GM21529 (cell line): Measurements from ENCODE around the gene FBH1.
"Not testable (repeated sequence)": the region's sequence is repeated elsewhere in the genome, so short reads cannot be mapped to it uniquely, and the experiment has no call there.

Experiments
- ATAC-seq: cut with Tn5 transposase; IDR thresholded peaks from one replicate; pipeline ENCODE4 v1.9.1; 2021; ENCODE audit not compliant: unreplicated experiment

FBH1 gene

GRCh38 chr10:5902511-5903274 lies 12.7 kb downstream of the FBH1 start:
- no peak for ATAC-seq

GRCh38 chr10:5903563-5903962 lies 13.5 kb downstream of the FBH1 start:
- ATAC-seq, result no peak

- ATAC-seq, result peak; percentile 98
Observed at GRCh38 chr10:5904227-5904626, 14.2 kb downstream of the FBH1 start.

GRCh38 chr10:5905854-5906507 lies 15.9 kb downstream of the FBH1 start:
- no peak for ATAC-seq

GRCh38 chr10:5906651-5907050 lies 16.6 kb downstream of the FBH1 start:
- ATAC-seq, result no peak

- ATAC-seq, result not testable (repeated sequence)
Observed at GRCh38 chr10:5908676-5909075, 18.6 kb downstream of the FBH1 start.

- no peak for ATAC-seq
Observed at GRCh38 chr10:5910323-5911100, 20.5 kb downstream of the FBH1 start.

GRCh38 chr10:5911670-5912069 lies 21.6 kb downstream of the FBH1 start:
- ATAC-seq, result no peak

GRCh38 chr10:5913736-5914135 lies 23.7 kb downstream of the FBH1 start:
- ATAC-seq, result no peak

GRCh38 chr10:5915451-5915850 lies 25.4 kb downstream of the FBH1 start:
- no peak for ATAC-seq

GRCh38 chr10:5917305-5917704 lies 27.3 kb downstream of the FBH1 start:
- no peak for ATAC-seq

- ATAC-seq, result no peak
Observed at GRCh38 chr10:5918763-5919162, 28.7 kb downstream of the FBH1 start.

- ATAC-seq, result no peak
Observed at GRCh38 chr10:5919568-5919967, 29.5 kb downstream of the FBH1 start.

- no peak for ATAC-seq
Observed at GRCh38 chr10:5921746-5922145, 31.7 kb downstream of the FBH1 start.

GRCh38 chr10:5924889-5925288 lies 34.8 kb downstream of the FBH1 start:
- no peak for ATAC-seq

- ATAC-seq, result no peak
Observed at GRCh38 chr10:5927306-5927705, 37.3 kb downstream of the FBH1 start.

- ATAC-seq, result no peak
Observed at GRCh38 chr10:5929442-5929841, 39.4 kb downstream of the FBH1 start.

- no peak for ATAC-seq
Observed at GRCh38 chr10:5930272-5930671, 40.2 kb downstream of the FBH1 start.

- no peak for ATAC-seq
Observed at GRCh38 chr10:5932345-5932744, 42.3 kb downstream of the FBH1 start.

- ATAC-seq, result no peak
Observed at GRCh38 chr10:5933909-5934546, 44.0 kb downstream of the FBH1 start.

GRCh38 chr10:5935628-5936027 lies 45.6 kb downstream of the FBH1 start:
- no peak for ATAC-seq
